ENCODE data around the gene WNT5A.

WNT5A gene

GRCh38 chr3:55442861-55443260 lies 44.2 kb downstream of the WNT5A start:
- no peak for DNase-seq

GRCh38 chr3:55441499-55441898 lies 45.6 kb downstream of the WNT5A start:
- no peak for DNase-seq

DNA sequence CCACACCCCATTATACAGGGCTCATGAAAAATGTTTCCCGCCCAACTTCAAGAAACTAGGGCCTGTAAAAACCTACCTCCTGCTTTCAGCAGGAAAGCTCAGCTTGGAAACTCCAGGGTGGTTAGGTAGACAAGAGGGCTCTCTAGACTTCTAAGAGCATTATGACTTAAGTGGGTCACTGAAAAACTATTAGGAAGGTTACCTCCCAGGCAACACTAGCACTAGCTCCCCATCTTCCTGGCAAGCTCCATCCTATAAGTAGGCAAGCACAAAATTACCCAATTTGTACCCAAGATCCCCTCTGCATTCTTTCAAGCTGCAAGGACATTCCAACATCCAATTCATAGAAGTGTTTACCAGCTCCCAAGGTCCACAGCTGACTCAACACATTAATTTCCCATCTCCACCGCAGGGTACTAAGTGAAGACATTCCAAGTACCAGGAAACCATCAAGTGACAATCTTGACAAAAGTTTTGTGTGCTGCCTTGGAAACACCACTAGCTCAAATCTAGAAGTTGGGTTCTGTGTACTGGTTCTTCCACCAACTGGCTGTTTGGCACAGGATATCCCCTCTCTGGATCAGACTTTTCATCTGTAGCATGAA lies 46.9 kb downstream of the WNT5A start:
- DNase-seq, result no peak

GRCh38 chr3:55439657-55440056 lies 47.4 kb downstream of the WNT5A start:
- DNase-seq, result peak in 1 of 2 experiments; percentile 79

GRCh38 chr3:55436644-55437043 lies 50.5 kb downstream of the WNT5A start:
- no peak for DNase-seq

- DNase-seq, result no peak
Measured at GRCh38 chr3:55435491-55435890, 51.6 kb downstream of the WNT5A start.

DNA sequence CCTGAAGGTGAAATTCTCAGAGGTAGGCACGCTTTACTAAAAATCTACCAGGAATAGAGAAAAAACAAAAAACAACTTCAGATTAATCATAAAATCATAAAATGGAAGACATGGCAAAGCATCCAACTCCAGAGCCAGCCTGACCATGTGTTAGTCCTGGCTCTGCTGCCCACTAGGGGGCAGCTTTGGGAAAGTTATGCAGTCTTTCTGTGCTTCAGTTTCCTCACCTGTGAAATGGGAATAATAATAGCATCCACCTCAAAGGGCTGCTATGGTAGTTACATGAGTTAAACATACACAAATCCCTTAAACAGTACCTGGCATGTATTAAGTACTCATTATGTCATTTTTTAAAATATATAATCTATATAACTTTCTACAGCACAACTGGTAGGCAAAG lies 52.3 kb downstream of the WNT5A start:
- DNase-seq, result peak; percentile 22 to 37

DNA sequence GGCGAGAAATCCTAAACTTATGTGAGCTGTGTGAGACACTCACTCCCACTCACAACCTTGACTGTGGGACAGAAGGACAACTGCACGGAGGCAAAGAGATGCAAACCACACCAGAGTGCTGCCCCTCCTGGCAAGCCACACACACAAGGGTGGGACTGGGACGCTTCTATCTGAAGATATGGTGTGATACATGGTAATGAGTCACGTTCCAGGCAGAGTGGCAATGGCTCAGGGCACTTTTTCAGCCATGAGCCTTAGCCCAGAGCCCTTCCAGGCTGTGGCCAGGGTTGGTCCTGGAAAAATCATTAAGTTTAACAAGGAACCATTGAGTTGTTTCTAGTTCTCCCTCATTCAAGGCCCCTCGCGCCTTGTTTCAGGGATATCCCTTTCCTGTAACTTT lies 56.1 kb downstream of the WNT5A start:
- no peak for DNase-seq

GRCh38 chr3:55427739-55428138 lies 59.4 kb downstream of the WNT5A start:
- no peak for DNase-seq

- DNase-seq, result no peak
Measured at GRCh38 chr3:55426486-55426885, 60.6 kb downstream of the WNT5A start.

DNA sequence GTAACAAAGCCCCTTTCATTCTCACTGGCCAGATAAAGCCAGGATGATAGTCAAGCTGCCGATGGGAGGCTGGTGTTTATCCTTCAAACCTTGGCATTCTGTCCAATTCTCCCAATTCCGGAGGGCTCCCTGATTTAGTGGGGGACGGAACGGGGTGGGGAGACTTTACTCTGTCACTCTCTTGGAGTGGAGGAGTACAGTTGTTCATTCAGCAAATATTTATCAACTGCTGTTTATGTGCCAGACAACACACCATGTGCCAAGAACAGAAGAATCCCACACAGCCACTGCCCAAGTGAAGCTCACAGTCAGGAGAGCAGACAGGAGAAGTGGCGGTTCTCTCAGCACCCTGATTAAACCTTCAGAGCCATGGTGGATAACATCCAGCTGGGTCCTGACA lies 63.3 kb downstream of the WNT5A start:
- DNase-seq, result no peak

DNA sequence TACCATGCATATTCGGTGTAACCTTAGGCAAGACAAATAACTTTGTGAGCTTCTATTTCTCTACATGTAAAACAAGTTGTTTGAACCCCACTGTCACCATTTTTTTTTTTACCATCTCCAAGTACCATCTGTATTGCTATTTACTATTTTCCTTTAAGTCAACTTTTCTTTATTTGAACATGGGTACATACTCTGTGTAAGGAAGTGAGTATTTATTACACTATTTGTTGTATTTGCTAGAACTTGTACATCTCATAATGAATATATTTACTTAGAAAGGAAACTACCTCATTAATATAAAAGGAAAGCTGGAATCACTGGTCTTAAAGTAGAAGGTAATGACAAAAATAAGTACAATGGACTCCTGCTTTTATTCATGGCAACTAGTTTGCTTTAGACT lies 69.9 kb downstream of the WNT5A start:
- no peak for DNase-seq

DNA sequence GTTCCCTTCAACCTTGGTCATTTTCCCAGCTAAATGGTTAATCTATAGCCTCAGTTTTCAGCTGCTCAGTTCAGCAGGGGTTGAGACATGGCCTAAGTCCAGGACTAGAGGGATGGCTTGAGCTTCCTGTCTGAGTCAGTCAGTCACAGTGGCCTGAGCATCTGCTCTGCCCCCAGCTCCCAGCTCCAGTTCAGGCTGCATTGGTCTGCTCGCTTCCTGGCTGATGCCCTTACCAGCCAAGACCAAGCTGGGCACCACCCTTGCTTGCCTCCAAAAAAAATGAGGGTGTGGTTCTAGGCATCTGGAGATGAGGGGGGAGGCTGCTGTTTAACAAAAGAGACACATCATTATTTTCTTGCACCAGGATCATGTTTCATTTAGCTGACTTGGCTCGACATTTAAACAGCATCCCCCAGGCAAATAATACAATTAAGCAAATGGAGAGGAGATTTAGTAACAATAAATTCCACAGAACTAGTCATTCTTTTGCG lies 70.7 kb downstream of the WNT5A start:
- DNase-seq, result no peak
